Uterine smooth muscle cell (primary cell): Measurements from ENCODE around the gene SUPT3H. TPM values are rescaled to one million over a fixed set of nuclear protein-coding genes. Genes with fewer than 3 reads are reported as not detected.

ENCODE experiments used
- total RNA-seq: library from RNA; depleted of rRNA; stranded (reverse); fragments of >200 nt; gene quantifications from 2 replicates; pipeline ENCODE4 v1.2.3, GENCODE V29; 2014

SUPT3H gene
- total RNA-seq = 10.3 and 11.5 TPM in 2 replicates

DNA sequence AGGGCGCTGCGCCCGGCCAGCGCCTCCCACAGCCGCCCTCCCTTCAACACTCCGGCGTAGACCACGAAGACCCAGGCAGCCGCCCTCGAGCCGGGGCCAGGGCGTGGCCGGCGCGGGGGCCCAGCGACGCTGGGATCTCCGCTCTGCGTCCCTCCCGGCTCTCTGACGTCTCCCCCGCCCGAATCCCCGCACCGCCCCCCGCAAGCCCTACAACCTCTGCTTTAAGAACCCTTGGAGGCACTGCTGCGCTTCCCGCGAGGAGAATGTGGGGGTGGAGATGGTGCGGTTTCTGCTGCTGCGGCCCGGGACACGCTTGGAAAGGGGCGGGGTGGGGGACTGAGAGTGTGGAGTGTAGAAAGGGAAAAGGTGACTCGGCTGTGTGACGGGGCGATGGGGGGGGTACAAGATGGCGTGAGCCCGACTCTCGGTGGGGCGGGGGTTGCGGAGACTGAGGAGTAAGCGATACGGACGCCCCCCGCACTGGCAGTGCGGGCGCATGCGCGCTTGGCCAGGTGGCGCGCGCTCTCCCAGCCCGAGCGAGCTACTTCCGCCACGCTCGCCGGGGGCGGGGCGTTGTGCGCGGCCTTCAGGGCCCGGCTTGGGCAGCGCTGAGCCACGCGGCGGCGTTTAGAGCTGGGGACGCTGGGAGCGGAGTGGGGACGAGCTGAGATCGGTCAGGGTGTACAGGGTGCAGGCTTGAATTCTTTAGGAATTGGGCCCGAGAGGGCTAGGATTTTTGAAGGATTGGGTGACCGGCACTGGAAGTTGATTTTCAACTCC is at the start of gene SUPT3H:
TSS of gene SUPT3H (minus strand) at position 381 of the 780 bp plus-strand sequence.

DNA sequence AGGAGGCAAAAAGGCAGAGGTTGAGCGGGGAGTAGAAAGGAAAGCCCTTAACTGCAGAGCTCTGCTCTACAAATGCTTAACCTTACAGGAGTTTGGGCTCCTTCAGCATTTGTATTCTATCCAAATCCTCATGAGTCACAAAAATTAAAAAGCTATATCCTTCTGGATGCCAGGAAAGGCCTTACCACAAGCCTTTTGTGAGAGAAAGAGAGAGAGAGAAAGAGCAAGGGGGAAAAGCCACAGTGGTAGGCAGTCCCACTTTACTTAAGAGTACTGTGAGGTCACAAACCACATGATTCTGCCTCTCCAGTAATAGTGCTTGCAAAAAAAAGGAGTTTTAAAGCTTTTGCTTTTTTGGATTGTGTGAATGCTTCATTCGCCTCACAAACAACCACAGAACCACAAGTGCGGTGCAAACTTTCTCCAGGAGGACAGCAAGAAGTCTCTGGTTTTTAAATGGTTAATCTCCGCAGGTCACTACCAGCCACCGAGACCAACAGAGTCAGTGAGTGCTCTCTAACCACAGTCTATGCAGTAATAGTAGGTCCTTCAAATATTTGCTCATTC is 49.7 kb downstream of the SUPT3H start, which contains the start of gene RUNX2:
TSS of gene RUNX2 (plus strand) at position 375 of the 567 bp plus-strand sequence. CDS start 397 bp downstream, outside the sequence.

Other genes starting within 250 kb of the SUPT3H start
- 1.7 and 3.2 TPM in 2 replicates for gene RUNX2, start 49.6 kb downstream of the SUPT3H start, total RNA-seq